Nephron progenitor cell (in vitro differentiated cells): ENCODE data around the gene DDX42.
"Not testable (repeated sequence)": the region's sequence is repeated elsewhere in the genome, so short reads cannot be mapped to it uniquely, and the experiment has no call there.

ENCODE experiments used
- DNase-seq: peaks from one replicate; pipeline ENCODE4 v3.0.0; 2021
- H3K27ac Mint-ChIP-seq: 2 replicates; pipeline ENCODE4 v1.8.0; 2021; ENCODE audit warnings: mild to moderate bottlenecking, moderate library complexity, mixed read lengths
- H3K27me3 Mint-ChIP-seq: 2 replicates; pipeline ENCODE4 v1.8.0; 2021; ENCODE audit warnings: mild to moderate bottlenecking, low read depth, mixed read lengths; ENCODE audit not compliant: poor library complexity
- H3K36me3 Mint-ChIP-seq: 2 replicates; pipeline ENCODE4 v1.8.0; 2021; ENCODE audit warnings: low read depth, mixed read lengths
- H3K4me1 Mint-ChIP-seq: 2 replicates; pipeline ENCODE4 v1.8.0; 2021; ENCODE audit warnings: mixed read lengths
- H3K4me3 Mint-ChIP-seq: 2 replicates; pipeline ENCODE4 v1.8.0; 2021; ENCODE audit warnings: mild to moderate bottlenecking, moderate library complexity, mixed read lengths
- H3K9me3 Mint-ChIP-seq: 2 replicates; pipeline ENCODE4 v1.8.0; 2021; ENCODE audit warnings: mild to moderate bottlenecking, moderate library complexity, mixed read lengths
- CTCF ChIP-seq: fragments of 200-600 bp; sonication (generic); IDR thresholded peaks from 2 replicates; pipeline ENCODE4 v1.5.0; 2021; ENCODE audit warnings: antibody characterized with exemption

DDX42 gene

DNA sequence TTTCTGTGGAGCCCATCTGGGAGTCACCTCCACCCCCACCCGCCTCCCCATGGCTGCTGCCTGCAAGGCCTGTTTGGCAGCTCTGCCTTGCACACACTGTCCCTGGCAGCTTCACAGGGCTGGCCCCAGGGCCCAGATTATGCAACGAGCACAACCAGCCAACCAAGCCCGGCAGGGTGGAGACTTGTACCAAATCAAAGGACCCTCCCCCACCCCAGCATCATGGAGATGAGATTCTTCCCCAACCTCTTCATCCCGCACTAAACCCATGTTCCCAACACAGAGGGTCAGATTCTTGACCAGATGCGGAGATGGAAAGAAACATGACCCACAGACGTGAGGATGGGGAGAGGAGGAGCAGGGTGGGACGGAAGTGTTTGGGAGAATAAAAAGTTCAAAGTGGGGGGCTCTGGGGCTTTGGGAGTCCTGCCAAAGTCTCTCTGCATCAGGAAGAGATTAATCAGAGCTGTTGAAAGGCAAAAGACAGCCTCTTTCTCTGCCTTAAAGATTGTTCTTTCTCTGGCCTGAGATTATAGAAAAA is 64.7 kb downstream of the DDX42 start:
- H3K27ac Mint-ChIP-seq: peak overlapping the region; percentile 95
- DNase-seq: no peak

DNA sequence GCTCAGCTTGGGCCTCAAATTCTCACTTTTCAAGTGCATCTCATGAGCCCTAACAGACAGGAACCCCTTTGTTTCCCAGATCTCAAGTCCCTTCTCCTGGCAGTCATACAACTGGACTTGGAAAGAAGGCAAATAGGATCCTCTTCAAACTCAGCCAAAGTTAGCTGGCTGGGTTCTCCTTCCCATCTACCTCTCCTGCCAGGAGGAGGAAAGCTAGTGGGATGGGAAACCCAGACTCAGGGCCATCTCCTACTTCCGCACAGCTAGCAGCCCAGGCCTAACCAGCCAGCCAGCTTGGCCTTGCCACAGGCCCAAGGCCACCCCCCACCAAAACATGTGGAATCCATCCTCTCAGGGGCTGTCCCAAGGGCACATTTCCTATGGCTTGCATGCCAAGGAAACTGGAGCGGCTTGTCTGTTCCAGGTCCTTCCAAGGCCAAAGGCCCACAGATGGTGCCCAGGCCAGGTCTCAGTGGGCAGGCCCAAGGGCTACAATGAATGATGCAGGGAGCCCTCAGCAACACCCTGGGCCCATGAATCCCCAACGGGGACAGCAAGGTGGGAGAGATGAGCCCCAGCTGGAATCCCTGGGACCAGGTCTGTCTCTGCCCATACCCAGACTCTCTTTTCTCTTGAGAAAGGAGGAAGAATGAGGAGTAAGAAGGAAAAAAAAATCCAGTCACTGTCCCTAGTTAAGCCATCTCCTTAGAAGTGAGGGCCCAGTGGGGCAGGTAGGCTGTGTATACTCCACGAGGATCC is 66.8 kb downstream of the DDX42 start:
- H3K27ac Mint-ChIP-seq: peak overlapping the region; percentile 99
- no peak for TF ChIP-seq CTCF
- H3K27me3 Mint-ChIP-seq: peaks cover 17% of the 10 kb centered on the region
- peak overlapping the region; percentile 98 for H3K4me3 Mint-ChIP-seq
- H3K4me1 Mint-ChIP-seq: peaks cover 41% of the 10 kb centered on the region
- DNase-seq: no peak
- H3K9me3 Mint-ChIP-seq: no peaks in the 10 kb centered on the region
- peaks cover 10% of the 10 kb centered on the region for H3K36me3 Mint-ChIP-seq

More for the DNA sequence above, 64.7 kb downstream of the DDX42 start:
- H3K4me1 Mint-ChIP-seq: peaks cover 39% of the 10 kb centered on the region
- no peaks in the 10 kb centered on the region for H3K9me3 Mint-ChIP-seq
- peak overlapping the region; percentile 46 for H3K4me3 Mint-ChIP-seq
- H3K36me3 Mint-ChIP-seq: peaks cover 29% of the 10 kb centered on the region
- no peak for TF ChIP-seq CTCF
- H3K27me3 Mint-ChIP-seq: no peaks in the 10 kb centered on the region

- Mint-ChIP-seq H3K27ac (peak overlapping the region; percentile 99), H3K4me3 (peak overlapping the region; percentile 98), H3K36me3 (peaks cover 7% of the 10 kb centered on the region), H3K9me3 (no peaks in the 10 kb centered on the region), H3K27me3 (peaks cover 24% of the 10 kb centered on the region), H3K4me1 (peaks cover 41% of the 10 kb centered on the region)
- no peak for TF ChIP-seq CTCF
- DNase-seq: peak; percentile 46
These were observed 67.6 kb downstream of the DDX42 start for GRCh38 chr17:63841350-63842172.

DNA sequence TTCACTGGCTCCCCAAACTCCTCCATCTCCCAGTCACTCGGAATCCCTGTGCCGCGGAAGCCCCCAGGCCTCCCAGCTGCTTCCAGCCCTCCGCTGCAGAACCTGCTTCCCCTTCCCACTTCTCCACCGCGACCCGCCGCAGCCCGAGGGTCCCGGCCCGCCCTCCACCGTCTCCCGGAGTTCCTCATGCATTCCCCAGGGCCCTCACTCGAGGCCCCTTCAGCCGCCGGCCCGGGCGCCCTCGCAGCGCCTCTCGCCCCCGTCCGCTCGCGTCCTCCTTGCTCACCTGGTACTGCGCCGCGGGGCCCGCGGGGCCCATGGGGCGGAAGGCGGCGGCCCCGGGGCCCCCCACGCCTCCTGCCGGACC is 68.2 kb downstream of the DDX42 start:
- Mint-ChIP-seq H3K4me3 (peak overlapping the region; percentile 98), H3K27ac (peak overlapping the region; percentile 99), H3K9me3 (no peaks in the 10 kb centered on the region), H3K4me1 (peaks cover 41% of the 10 kb centered on the region), H3K36me3 (peaks cover under 1% of the 10 kb centered on the region), H3K27me3 (peaks cover 30% of the 10 kb centered on the region)
- no peak for TF ChIP-seq CTCF
- peak; percentile 67 for DNase-seq

GRCh38 chr17:63842540-63843386 is 68.8 kb downstream of the DDX42 start, which contains the start of gene SMARCD2:
TSS of gene SMARCD2 (minus strand) at chr17:63842685. CDS start at chr17:63842674, 11 bp downstream.
- Mint-ChIP-seq H3K4me1 (peaks cover 41% of the 10 kb centered on the region), H3K27me3 (peaks cover 36% of the 10 kb centered on the region), H3K27ac (peak within 1 kb of the TSS; percentile 99), H3K36me3 (peaks cover under 1% of the 10 kb centered on the region), H3K4me3 (peak within 1 kb of the TSS; percentile 98), H3K9me3 (peaks cover 3% of the 10 kb centered on the region)
- no peak for TF ChIP-seq CTCF
- peak; percentile 99 for DNase-seq

DNA sequence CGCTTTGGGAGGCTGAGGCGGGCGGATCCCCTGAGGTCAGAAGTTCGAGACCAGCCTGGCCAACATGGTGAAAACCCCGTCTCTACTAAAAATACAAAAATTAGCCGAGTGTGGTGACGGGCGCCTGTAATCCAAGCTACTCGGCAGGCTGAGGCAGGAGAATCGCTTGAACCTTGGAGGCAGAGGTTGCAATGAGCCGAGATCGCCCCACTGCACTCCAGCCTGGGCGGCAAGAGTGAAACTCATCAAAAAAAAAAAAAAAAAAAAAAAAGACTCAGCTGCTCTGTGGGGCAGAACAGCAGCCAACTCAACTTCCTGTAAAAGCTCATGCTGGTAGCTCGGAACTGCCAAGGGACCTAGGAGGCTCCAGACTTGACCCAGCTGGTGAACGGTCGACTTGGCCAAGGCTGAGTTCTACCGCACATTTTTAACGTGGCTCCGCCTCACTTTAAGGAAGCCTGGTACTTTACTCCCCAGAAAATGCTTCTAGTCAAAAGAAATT is 69.5 kb downstream of the DDX42 start:
- peak overlapping the region; percentile 81 for H3K27ac Mint-ChIP-seq
- H3K4me1 Mint-ChIP-seq: peaks cover 36% of the 10 kb centered on the region
- H3K36me3 Mint-ChIP-seq, DNase-seq, H3K9me3 Mint-ChIP-seq: not testable (repeated sequence)
- H3K27me3 Mint-ChIP-seq: peaks cover 43% of the 10 kb centered on the region
- H3K4me3 Mint-ChIP-seq: peak overlapping the region; percentile 81
